GM20000 (cell line): ENCODE results near the gene ZFAND2B.

Source experiments
- DNase-seq: peaks from one replicate; pipeline ENCODE4 v3.0.0; 2012; ENCODE audit warnings: low spot score
- TF ChIP-seq, protein P1 (sequence below): IDR thresholded peaks from 2 replicates; pipeline ENCODE4 v1.5.1; 2012; ENCODE audit warnings: mild to moderate bottlenecking, control low read depth; ENCODE audit errors: extremely low read depth, missing control alignments

Gene ZFAND2B

DNA sequence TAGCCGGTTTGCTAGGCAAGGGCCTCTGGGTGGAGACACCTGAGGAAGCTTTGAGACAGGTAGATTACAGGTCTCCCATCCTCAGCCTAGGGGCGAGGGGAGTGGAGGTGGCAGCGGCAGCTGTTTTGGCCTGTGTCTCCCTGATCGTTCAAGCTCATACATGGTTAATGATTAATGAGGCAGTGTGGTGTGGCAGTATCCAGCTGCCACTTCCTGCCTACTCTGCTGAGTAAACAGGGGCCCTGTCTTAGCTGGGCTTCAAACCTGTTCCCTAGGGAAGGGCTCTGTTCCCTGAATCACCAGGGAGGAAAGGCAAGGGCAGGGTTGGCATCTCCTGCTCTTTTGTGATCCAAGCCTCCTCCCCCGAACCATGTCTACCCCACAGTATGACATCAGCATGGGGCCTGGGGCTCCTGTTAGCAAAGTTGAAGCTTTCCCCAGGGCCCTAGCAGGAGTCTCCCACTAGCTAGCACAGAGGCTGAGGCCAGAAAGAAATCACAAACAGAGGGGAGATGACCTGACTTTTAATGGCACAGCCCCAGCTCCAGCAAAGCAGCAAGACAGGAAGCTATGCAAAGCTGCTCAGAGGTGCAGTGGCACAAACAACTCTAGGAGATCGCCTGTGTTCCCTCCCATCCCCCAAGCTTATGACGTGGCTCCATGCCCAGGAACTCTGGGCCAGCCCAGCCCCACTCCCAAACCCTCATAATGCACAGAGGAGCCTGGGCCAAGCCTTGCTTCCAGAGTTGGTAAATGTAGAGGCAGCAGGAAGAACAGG is 42.8 kb downstream of the ZFAND2B start:
- TF ChIP-seq, protein P1, sequence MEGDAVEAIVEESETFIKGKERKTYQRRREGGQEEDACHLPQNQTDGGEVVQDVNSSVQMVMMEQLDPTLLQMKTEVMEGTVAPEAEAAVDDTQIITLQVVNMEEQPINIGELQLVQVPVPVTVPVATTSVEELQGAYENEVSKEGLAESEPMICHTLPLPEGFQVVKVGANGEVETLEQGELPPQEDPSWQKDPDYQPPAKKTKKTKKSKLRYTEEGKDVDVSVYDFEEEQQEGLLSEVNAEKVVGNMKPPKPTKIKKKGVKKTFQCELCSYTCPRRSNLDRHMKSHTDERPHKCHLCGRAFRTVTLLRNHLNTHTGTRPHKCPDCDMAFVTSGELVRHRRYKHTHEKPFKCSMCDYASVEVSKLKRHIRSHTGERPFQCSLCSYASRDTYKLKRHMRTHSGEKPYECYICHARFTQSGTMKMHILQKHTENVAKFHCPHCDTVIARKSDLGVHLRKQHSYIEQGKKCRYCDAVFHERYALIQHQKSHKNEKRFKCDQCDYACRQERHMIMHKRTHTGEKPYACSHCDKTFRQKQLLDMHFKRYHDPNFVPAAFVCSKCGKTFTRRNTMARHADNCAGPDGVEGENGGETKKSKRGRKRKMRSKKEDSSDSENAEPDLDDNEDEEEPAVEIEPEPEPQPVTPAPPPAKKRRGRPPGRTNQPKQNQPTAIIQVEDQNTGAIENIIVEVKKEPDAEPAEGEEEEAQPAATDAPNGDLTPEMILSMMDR = no peak

GRCh38 chr2:219250049-219250781 is 43.6 kb downstream of the ZFAND2B start:
- DNase-seq = no peak
- TF ChIP-seq, protein P1 = no peak

More for the DNA sequence above, 42.8 kb downstream of the ZFAND2B start:
- peak; percentile 62 for DNase-seq

GRCh38 chr2:219251656-219252055 is 45.1 kb downstream of the ZFAND2B start:
- no peak for DNase-seq
- TF ChIP-seq, protein P1 = no peak

- no peak for DNase-seq
- TF ChIP-seq, protein P1 = no peak
Observed at GRCh38 chr2:219252084-219252483, 45.5 kb downstream of the ZFAND2B start.

GRCh38 chr2:219252570-219252899 is 46.0 kb downstream of the ZFAND2B start:
- TF ChIP-seq, protein P1 = no peak
- DNase-seq = no peak

- peak; percentile 59 for DNase-seq
- TF ChIP-seq, protein P1 = no peak
Observed at GRCh38 chr2:219252900-219253752, 46.5 kb downstream of the ZFAND2B start, which contains the start of gene TUBA4B. Gene TUBA4B (plus strand): TSS chr2:219253243. CDS start chr2:219253408, 165 bp downstream.
